ENCODE measurements around the gene ABCC6. TPM values are rescaled to one million over a fixed set of nuclear protein-coding genes. Genes with fewer than 3 reads are reported as not detected.
"Not testable (repeated sequence)": the region's sequence is repeated elsewhere in the genome, so short reads cannot be mapped to it uniquely, and the experiment has no call there.

Gene ABCC6
- total RNA-seq = 0.13 and 0.63 TPM in 2 replicates

DNA sequence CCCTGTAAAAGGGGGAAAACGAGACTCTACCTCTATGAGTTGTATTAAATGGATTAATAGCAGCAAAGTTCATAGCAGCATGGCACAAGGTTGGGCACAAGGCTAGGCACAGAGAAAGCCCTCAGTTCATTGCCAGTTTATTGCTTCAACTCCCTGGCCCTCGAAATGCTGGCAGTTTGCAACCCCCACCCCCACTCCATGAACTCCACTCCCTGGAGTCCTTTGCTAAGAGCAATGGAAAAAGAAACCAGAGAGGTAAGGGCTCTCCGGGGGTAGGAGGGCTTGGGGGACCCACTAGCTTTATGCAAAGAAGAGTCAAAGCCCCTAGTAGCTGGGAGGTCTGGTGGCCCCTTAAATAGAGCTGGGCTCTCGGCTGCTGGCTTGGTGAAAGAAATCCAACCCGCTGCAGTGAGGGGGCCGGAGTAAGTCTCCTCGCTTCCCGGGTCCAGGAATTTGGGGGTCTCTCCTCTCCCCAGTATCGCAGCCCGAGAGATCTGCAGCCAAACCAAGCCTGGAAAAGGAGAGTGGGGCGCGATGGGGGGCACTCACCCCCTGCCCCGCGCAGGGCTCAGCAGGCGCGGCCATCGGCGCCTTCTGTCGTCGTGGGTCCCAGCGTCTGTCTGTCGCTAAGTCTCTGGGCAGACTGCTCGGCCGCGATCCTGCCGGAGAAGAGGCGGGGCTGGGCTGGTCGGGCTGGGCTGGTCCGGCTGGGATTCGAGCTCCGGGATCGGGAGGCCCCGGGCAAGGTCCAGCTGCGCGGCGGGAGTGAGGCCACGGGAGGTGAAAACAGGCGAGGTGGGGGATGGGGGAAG lies at the start of gene ABCC6:
ABCC6 (minus strand) TSS at position 645 of the 812 bp plus-strand sequence; CDS start at position 585, 60 bp downstream.
- DNase-seq (ENCODE audit: low read depth in 2 of 2) = not testable (repeated sequence)

DNA sequence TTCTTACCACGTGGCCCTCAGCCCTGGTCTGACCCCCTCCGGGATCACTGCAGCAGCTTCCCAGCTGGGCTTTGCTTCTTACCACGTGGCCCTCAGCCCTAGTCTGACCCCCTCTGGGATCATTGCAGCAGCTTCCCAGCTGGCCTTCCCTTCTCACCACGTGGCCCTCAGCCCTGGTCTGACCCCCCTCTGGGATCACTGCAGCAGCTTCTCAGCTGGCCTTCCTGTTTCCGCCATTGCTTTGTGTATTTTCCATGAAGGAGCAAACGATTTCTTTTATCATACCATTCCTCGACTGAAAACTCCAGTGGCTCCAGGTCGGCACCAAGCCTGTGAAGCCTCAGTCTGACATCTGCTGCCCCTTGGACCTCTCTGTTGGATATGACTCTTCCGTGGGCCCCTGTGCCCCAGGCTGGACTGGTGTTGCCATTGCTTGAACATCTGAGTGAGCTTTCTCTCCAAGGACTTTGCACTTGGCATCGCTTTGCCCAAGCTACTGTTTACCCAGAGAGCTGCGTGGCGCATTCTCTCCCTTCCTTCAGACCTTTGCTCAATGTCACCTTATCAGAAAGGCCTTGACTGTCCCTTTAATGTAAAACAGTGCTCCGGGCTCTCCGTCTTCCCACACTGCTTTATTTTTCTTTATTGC lies 49.4 kb upstream of the ABCC6 start:
- DNase-seq (ENCODE audit: low read depth in 2 of 2) = not testable (repeated sequence)

DNA sequence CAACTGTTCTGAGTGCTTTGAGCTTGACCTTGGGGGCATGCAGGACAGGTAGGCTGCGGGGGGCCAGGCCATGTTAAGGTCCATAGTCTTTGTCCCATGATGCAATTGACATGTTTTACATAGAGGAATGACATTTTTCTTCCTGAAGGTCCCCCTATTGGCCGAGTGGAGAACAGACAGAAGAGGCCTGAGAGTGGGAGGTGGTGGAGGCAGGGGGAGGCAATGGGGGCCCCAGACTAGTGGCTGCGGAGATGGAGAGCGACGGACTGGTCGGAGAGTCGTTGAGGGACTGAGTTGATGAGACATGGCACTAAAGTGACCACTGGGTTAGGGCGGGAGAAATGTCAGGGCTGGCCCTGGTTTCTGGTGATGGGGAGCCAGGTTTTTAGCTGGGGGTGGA lies 48.4 kb upstream of the ABCC6 start:
- DNase-seq (ENCODE audit: low read depth in 2 of 2) = not testable (repeated sequence)

DNA sequence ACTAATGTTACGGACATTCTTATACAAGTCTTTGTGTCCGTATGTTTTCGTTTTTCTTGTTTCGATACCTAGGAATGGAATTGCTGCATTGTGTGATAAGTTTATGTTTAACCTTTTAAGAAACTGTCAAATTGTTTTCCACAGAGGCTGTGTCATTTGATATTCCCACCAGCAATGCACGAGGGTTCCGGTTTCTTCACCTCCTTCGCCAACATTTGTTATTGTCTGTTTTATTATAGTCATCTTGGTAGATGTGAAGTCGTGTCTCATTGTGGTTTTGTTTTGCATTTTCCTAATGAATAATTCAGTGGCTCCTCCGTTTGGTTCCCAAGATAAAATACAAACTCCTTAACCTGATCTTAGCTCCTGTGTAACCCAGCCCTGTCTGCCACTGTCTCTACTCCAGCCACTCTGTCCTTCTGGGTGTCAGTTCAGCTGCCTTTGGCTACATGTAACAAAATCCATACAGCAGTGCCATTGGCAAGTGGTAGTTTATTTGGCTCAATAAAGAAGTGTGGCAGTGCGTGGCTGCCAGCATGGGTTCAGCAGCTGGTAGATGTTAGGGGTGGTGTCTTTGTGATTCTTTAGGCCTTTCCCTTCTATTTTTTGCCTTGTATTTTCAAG lies 45.0 kb upstream of the ABCC6 start:
- DNase-seq (ENCODE audit: low read depth in 2 of 2) = not testable (repeated sequence)

DNA sequence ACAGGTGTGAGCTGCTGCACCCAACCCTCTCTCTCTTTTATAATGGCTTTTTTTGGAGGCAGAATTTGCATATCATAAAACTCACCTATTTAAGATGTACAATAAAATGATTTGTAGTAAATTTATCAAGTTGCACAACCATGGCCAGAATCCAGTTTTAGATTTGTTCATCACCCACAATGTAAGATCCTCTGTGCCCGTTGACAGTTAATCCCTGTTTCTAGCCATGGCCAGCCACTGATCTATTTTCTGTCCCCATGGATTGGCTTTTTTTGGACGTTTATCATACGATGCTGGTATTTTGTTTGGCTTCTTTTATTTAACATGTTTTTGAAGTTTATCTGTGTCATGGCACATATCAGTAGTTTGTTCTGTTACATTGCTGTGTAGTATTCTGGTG lies 44.4 kb upstream of the ABCC6 start:
- not testable (repeated sequence) for DNase-seq (ENCODE audit: low read depth in 2 of 2)

DNA sequence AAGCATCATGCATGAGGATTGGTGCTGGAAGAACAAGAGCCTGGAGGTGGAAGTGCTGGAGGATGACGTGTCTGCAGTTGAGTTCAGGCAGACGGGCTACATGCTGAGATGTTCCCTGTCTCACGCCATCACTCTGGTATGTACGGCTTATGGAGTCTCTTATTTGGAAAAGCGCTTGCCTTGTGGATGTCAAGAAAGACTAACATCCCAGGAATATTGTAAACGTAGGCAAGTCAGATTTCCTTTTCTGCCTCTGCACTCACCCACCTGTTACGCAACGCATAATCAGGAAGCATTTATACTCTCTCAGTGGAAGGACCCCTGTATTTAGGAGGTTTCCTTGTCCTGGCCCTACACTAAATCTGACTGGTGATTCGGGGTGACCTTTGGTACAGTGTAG lies 41.8 kb upstream of the ABCC6 start:
- DNase-seq (ENCODE audit: low read depth in 2 of 2) = not testable (repeated sequence)

DNA sequence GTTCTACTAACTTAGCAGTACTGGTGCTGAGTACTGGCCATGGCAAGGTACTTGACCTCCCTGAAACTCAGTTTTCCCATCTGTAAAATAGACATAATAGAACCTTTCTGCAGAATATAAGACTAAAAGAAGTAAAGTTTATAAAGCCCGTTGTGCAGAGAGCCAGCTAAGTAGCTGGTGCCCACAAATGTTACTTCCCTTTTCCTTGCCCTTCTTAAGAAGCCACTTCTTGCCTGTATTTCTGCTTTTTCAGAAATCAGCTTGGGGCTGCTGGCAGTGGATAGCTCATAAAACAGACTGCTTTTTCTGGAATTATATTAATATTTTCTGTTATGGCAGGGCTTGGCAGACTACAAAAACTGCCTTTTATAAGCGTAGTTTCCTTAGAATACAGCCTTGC lies 40.7 kb upstream of the ABCC6 start:
- DNase-seq (ENCODE audit: low read depth in 2 of 2) = not testable (repeated sequence)

DNA sequence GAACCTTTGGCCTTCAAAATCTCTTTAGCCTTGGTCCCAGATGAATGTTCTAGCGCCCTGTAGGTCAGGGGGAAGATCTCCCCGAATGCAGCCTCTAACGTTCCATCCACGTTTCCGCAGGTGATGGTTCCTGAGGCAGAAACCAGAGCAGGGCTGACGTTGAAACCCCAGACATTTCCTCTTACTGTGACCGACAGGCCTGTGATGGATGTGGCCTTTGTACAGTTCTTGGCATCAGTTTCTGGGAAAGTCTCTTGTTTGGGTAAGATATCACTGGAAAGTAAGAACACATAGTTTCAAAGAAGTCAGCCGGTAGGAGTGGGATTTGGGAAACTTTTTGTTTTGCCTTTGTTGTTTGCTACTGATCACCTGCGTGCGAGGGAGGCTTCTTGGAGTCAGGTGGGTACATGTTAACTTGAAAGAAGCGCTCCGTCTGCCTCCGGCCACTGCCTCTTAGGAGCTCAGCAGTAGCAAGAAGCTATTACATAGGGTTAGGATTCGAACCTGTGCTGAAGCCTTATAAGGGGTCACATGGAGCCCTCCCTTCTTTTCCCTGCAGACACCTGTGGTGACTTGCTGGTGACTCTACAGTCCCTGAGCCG lies 39.8 kb upstream of the ABCC6 start:
- DNase-seq (ENCODE audit: low read depth in 2 of 2) = not testable (repeated sequence)

DNA sequence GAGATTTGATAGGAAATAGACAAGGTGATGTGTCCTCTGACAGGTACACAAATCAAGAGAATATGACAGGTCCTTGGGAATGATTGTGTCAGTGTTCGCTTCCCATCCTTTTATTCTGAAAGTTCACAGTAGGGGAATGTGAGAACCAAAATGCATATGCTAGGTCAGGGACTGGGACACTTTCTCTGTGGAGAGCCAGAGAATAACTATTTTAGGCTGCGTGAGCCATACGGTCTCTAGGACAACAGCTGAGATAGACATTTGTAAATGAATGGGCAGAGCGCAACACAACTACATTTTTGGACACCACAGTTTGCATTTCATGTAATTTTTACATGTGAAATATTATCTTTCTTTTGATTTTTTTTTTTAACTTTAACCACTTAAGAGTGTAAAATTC lies 36.7 kb upstream of the ABCC6 start:
- not testable (repeated sequence) for DNase-seq (ENCODE audit: low read depth in 2 of 2)

DNA sequence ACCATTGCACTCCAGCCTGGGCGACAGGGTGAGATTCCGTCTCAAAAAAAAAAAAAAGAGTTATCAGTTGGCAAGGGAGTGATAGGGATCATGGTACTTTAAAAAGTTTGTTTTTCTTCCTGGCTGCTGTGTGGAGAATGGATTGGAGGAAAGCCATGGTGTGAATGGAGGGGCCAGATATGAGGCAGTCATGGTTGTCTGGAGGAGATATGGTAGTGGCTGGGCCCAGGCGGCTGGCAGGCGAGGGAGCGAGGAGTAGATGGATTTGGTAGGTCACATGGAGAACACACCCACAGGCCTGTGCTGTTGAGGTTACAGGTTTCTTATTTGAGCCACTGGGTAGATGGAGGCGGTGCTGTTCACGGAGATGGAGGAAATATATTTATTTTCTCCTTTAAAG lies 35.5 kb upstream of the ABCC6 start:
- DNase-seq (ENCODE audit: low read depth in 2 of 2) = not testable (repeated sequence)

DNA sequence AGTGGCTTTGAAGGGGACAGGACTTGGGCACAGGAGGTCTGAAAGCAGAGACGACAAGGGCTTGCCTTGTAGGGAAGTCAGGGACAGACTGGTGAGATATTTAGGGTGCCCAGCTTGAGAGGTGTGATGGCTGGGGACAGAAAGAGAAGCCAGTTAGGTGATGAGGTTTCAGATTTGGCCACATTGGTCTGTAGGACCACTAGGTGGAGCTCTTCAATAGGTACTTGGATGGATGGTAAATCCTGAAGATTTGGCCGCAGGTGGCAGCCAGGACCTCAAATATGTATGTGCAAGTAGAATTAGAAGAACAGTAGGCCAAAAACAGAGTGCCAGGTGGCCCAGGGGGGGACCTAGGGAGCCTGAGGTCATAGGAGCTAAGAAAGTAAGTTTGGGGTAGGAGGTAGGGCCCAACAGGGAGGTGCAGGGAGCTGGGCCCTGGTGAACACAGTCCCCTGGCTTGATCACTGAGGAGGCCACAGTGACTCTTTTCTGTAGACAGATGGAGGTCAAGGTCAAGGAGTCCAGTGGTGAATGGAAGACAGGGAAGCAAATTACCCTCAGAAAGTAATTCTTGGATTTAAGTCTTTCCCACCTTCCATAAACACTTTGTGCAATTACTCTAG lies 34.1 kb upstream of the ABCC6 start:
- DNase-seq (ENCODE audit: low read depth in 2 of 2) = not testable (repeated sequence)

DNA sequence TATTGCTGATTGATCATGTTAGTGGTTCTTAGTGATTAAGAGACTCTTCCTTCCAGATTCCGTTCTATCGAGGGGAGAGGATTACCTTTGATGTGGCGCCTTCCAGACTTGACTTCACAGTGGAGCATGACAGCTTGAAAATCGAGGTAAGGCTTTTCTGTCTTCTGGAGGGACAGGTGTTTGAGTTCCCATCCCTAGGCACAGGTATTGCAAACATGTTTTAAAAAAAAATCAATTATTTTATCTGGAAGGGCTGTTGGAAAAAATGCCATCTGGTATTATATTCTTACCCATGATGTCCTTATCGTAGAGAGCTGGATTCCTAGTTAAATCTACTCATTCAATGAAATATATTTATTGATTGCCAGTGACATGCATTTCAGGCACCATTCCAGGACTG lies 29.1 kb upstream of the ABCC6 start:
- not testable (repeated sequence) for DNase-seq (ENCODE audit: low read depth in 2 of 2)

DNA sequence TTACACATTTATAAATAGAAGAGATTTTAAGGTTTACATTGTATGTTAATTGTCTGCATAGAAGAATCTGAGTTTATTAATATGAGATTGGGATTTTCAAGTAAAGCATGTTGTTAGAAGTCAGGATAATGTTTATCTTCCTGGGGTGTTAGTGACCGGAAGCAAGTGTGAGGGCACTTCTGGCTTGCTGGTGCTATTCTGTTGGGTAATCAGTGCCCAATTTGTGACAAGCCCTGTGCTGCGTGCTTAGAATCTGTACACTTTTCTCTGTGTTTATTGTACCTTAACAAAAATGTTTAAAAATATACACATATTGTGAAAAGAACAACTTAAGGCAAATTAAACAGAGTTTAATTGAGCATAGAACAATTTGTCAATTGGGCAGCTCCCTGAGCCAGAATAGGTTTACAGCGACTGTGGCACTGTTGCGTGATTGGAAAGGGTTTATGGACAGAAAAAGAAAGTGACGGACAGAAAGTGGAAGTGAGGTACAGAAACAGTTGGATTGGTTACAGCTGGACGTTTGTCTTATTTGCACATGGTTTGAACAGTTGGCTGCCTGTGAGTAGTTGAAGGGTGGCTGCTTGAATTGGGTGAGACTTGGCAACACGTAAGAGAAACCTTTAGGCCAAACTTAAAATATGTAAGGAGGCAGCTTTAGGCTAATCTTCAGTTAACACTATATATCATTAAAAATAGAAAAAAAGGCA lies 26.5 kb upstream of the ABCC6 start:
- not testable (repeated sequence) for DNase-seq (ENCODE audit: low read depth in 2 of 2)

DNA sequence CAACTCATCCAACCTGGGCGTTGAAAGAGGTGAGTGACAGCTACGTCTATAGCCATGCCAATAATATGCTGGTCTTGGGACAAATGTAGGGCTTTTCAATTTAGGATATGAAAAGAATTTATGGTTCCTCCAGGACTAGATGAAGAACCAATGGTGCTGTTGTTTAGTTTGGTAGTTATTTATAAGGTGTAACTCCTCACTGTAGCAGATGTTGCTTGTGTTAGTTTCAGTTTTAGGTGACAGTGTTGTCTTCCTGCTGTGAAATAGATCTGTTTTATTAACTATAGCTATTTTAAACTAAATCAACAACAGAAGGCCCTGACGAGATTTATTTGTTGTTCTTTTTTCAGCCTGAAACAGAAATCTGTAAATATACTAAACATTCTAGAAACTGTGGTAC lies 24.1 kb upstream of the ABCC6 start:
- DNase-seq (ENCODE audit: low read depth in 2 of 2) = not testable (repeated sequence)

DNA sequence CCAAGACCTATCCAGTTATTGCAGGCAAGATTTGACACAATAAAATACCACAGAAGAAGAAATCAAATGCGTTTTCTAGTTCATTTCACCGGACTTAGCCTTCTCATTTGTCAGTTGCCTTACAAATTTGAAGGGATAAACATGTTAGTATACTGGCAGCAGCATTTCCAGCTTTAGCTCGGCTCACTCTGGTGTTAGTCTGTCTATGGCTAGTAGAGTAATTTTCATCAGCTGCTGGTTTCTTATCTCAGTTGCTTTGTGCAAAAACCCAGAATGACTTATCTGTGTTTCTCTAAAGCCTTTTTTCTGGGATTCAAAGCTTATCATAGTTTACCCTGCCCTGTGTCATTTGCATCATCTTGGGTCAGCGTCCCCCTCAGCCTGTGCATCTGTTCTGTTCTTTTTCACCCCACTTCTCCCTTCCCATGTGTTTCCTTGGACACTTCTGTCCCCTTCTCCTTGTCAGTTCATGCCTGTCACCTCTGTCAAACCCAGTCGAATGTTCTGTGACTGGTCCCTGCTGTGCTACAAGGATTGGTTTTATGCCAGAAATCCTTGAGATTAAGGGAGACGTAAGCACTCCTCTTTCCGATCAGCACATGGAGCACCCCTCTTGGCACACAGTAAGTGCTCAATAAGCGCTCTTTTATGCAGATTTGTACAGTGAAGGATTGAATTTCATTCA lies 23.4 kb upstream of the ABCC6 start:
- not testable (repeated sequence) for DNase-seq (ENCODE audit: low read depth in 2 of 2)

DNA sequence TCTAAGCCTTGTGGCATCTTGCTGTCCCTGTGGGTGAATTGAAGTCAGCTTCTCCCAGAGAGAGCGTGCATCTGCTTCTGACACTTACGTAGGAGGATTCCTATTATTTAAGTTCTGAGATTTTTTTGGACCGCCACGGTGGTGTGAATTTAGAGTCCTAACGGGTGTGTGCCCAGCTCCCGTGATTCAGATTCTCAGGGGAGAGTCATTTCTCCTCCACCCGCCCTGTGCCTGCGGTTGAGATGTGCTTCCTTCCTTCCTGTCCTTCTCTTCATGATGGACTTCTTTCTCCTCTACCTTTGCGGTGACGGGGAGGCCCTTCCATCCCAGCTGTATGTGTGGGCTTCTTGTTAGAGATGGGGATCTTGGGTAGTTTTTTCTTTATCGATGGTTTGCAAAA lies 20.6 kb upstream of the ABCC6 start:
- DNase-seq (ENCODE audit: low read depth in 2 of 2) = not testable (repeated sequence)

DNA sequence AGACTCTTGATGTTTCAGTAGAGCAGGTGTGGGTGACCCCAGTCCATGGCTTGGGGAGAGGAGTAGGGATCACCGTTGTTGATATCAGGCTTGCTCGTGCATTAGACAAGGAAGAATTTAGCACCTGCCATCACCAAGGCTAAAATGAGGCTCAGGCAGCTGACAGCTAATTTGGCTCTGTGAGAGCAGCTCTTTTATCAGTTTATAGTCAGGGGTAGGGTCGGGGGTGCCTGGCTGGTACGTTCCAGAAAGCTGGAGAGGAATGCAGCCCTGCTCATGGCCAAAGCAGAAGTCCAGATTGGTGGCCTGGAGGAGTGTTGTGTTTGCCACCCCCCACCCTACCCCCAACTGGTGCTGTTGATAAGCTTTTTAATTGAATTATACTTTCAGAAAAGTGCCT lies 17.4 kb upstream of the ABCC6 start:
- DNase-seq (ENCODE audit: low read depth in 2 of 2) = not testable (repeated sequence)

DNA sequence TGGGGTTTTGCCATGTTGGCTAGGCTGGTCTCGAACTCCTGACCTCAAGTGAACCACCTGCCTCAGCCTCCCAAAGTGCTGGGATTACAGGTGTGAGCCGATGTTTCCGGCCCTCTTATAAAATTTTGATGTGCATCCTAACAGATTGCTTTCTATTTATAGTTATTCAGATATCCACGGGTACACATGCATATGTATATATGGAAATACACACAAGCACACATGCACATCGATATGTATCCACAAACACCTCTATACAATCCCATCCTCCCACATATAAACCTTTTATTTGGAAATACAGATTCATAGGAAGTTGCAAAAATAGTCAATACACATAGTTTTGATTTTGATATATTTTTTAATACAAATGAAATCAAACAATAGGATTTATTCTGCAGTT lies 14.4 kb upstream of the ABCC6 start:
- DNase-seq (ENCODE audit: low read depth in 2 of 2) = not testable (repeated sequence)

DNA sequence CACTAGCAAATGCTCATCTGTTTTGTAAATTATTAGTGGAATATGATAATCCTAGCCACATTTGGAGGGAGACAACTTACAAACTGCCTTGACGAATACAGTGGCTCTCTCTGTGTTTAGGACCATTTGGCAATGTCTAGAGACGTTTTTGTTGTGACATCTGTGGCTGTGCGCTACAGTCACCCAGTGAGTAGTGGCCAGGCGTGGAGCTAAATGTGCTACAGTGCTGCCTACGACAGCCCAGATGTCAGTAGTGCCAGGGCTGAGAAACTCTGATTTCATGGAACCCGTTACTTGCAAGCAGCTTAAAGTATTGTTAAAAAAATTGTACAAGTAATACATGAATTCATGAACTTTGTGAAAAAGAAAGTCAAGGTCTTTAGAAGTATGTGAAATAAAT lies 13.8 kb upstream of the ABCC6 start:
- not testable (repeated sequence) for DNase-seq (ENCODE audit: low read depth in 2 of 2)

DNA sequence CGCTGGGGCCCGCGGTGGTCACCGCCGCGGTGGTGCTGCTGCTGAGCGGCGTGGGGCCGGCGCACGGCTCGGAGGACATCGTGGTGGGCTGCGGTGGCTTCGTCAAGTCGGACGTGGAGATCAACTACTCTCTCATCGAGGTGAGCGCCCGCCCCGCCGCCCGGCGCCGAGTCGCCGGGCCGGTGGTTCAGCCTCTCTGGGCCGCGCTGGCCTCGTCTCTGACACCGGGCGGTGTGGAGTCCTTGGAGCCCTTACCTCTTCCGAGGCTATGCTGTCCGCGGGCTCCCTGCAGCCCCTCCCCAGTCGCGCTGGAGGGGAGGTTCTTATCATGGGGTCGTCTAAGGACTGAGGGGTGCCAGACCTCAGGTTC lies 9.4 kb upstream of the ABCC6 start:
- not testable (repeated sequence) for DNase-seq (ENCODE audit: low read depth in 2 of 2)
